CD4-positive, alpha-beta T cell treated with Interleukin-1 beta for 1 hour (primary cell): Measurements from ENCODE around the gene INO80E.

Experiments used
- DNase-seq, 2 donors: peaks; one replicate each; pipeline ENCODE4 v3.0.0-alpha.2; 2020 to 2022

INO80E gene

DNA sequence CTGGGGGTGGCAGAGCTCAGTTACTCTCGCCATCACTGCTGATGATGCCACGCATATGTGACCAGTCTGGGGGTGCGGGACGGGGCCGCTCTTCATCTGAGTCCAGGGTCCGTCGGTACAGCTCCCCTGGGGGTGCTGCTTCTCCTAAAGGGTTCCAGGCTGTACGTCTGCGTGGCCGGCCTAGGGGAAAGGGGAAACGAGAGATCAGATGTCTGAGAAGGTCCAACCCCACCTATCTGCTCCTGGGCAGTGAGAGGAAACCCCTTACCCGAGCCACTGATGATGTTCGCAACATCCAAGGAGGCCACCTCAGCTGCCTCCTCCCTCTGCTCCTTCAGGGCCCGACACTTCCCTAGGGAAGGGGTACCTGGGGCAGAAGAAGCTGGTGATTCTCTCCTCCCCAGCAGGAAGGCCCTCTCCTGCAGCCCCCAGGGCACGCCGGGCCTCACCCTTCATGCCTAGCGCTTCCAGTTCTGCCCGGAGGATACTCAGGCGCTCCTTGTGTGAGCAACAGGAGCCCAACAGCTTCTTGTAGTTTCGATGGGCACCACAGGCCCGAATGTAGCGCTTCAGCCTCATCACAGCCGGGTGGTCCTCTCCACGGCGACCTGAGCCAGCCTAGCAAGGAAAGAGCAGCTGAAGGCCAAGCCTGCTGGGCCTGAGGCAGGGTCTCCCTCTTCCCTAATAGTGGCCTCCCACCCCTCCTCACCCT is 2.7 kb upstream of the INO80E start:
- no peak for DNase-seq

DNA sequence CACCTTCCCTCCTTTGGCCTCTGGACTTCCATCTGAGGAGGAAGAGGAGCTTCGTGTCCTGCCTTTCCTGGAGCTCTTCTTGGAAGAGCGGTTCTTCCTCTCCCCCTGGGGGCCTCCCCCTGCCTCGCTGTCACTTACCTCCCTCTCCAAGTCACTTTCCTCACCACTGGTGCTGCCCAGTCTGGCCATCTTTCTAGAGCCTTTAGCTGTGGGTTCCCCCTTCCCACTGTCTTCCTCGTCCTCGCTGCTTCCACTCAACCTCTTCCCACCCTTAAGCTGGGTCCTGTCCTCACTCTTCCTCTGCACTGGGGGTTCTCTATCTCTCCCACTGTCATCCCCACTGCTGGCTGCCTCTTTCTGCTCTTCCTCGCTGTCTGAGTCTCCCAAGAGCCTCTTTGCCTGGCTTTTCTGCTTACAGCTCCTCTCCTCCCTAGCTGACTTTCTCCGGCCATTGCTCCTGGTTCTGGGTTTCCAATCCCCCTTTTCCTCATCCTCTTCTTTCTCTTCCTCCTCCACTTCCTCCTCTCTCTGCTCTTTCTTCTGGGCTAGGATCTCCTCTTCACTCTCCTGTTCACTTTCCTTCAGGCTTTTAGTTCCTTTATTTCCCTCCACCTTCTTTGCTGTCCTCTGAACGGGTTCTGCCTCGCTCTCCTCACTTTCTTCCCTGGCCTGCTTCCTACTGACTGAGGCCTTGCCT is 2.0 kb upstream of the INO80E start:
- DNase-seq, result no peak

DNA sequence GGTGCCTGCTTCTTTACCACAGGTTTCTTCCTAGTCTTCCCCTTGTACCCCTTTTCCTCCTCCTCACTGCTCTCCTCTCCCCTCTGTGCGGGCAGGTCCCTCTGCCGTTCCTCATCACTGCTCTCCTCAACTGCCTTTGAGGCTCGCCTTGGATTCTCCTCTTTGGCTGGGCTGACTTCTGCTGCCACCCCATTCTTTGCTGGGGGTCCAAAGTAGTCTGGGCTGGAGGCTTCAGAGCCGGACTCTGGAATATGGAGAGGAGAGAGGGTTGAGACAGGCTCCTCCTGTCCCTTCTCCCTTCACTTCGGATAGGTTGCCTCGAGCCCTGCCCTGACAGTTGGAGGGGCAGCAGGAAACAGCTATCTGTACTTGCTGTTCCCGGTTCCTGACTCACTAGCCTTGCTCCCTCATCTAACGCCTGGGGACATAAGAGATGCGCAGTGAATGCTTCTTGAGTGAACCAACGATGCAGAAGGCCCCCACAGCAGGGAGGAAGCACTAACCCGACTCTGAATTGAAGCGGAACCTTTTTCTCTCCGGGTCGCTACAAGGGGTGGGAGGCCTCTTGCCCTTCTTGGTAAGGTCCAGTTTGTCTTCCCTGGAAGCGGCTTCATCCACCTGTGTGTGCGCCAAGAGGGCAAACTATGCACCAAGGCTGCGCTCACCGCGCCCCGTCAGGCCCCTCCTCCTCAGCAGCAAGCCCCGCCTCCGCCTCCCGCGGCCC is 1.3 kb upstream of the INO80E start:
- peak in 1 of 2 donors; percentile 77 for DNase-seq

DNA sequence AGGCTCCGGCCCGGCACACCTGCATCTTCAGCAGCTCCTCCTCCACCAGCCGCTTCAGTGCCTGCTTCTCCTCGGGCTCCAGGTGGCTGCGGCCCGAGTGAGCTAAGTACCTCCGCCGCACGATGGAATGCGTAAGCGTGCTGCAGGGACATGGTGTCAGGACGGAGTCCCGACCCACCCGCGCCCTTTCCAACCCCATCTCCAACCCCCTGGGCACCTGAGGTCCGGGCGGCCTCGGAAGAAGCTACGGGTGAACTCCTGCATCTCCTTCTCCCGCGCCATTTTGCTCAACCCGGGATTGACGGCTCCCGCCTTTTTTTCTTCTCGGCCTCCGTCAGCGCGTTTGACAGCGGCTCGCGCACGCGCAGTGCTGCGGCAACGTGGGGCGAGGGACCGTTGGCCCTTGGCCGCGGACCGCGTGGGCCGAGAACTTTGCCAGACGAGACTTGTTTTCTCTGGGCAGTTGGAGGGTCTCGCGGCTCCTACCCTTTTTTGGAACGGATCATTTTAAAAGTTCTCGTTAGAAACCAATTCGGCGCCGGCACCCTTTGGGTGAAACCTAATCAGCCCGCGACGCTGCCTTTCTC is 624 bp upstream of the INO80E start, which contains the start of gene HIRIP3:
TSS of gene HIRIP3 (minus strand) at position 294 of the 587 bp plus-strand sequence. CDS start at position 282, 12 bp downstream.
- peak; percentile 87 to 88 for DNase-seq

DNA sequence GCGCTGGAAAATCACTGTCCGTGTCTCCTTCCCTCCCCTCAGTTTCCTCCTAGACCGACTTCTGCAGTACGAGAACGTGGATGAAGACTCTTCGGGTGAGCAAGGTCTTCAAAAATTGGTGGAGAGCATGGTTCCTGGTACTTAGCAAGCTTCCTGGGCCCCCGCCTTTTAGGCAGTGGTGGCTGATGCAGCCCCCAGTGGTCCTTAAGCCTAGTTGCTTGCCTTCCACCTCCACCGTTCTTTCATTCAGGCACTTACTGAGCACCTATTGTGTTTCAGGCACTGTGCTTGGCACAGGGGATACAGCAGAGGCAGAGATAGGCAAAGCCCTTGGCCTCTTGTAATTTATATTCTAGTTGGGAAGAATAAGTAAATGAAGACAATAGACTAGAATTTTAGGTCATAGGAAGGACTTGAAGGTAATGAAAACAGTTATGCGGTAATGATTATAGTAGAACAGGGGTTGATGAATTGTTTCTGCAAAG is 767 bp downstream of the INO80E start:
- no peak for DNase-seq

DNA sequence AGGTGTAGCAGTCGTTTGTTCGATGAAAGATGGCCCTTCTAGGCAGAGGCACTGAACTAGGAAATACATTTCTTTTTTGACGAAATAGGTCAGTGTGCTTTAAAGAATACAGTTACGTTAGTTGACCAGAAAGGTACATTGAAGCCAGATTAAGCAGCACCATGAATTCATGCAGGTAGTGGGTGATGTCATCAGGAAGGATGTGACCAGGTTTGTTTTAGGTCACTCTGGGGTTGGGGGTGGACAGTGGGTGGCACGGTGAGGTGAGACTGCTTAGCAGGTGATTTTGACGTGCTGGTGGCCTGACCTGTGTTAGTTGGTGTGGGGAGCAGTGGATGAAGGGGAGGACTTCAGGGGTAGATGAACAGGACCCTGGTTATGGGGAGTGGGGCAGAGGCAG is 3.6 kb downstream of the INO80E start:
- no peak for DNase-seq

DNA sequence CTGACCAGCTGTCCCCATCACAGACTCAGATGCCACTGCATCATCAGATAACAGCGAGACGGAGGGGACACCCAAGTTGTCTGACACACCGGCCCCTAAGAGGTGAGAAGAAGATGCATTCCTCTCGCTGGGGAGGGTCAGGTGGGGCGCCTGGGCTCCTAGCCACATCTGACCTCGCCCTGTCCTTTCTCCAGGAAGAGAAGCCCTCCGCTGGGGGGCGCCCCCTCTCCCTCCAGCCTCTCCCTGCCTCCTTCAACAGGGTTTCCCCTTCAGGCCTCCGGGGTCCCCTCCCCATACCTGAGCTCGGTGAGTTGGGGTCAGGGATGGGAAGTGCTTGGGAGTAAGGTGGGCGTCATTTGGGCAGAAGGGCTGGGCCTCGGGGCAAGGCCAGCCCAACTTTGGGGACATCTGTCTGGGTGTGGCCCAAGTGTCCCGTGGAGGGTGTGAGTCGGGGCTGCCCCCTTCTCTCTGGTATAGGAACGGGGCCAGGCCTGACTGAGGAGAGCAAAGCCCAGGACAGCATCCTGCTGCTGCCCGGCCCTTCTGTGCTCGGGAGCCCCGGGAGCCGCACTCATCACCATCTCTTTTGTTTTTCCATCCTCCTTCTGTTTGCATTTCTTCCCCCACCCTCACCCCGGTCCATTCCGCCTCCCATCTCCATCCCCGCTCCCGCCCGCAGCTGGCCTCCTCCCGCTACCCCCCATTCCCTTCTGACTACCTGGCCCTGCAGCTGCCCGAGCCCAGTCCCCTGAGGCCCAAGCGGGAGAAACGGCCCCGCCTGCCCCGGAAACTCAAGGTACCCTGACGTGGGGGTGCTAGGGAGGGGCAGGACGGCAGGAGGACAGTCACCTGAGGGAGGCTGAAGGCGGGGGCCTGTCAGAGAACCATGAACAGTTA is 4.9 kb downstream of the INO80E start:
- no peak for DNase-seq

DNA sequence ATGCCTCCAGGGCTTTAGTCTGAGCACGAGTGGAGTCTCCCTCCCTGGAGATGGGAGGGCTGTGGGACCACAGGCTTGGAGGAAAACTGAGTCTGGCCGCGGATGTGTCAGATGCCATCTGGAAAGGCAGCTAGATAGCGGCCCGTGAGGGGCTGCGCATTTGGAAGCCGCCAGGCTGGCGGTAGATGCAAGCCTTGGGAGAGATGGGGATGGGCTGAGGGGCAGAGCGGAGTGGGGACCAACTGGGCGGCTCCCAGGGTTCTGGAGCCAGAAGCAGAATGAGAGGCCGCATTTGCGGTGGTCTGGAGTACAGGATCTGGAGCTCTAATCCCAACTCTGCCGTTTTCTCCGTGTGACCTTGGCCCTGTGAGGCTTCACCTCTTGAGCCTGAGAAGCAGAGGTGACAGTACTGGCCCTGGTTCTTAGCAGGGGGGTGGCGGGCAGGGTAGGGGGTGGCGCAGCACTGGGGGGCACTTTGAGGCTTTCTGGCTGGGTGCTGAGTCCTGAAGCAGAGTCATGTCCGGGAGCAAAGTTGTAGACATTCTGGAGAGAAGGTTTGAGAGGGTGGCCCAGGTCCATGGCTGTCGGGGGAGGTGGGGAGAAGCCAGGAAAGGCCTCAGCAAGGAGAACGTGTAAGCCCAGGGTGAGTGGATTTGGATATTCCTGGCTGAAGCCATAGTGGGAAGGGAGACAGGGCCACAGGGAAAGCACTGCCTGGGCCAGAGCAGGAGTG is 6.7 kb downstream of the INO80E start:
- no peak for DNase-seq

DNA sequence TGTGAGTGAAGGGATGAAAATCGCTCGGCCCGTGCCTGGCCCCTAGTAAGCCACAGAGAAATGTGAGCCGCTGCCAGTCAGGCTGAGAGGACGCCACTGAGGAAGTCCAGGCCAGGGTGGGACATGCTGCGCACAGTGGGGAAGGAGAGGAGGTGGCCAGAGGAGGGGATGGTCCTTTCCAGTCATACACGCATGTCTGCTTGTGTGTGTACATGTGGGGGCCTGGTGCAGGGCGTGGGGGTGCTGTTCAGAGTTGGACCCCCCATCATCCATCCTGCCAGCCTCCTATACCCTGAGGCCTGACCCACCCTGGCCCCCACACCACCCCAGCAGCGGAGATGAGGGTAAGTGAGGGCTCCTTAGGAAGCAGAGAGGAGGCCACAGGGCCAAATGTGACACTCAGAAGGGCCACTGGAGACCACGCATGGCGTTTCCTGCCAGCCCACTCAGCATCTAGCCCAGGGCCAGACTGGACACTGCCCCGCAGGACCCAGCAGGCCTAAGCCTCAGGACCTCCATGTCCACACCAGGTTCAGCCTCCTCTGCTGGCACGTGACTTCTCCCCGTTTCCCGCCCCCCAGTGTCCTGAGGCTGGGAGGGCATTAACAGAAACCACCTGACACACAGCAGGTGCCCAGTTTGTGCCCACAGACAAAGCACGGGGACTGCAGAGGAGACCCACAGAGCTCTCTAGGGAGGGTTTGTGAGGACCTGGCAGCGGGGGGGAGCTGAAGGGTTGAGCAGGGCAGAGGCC is 7.8 kb downstream of the INO80E start:
- DNase-seq, result no peak

DNA sequence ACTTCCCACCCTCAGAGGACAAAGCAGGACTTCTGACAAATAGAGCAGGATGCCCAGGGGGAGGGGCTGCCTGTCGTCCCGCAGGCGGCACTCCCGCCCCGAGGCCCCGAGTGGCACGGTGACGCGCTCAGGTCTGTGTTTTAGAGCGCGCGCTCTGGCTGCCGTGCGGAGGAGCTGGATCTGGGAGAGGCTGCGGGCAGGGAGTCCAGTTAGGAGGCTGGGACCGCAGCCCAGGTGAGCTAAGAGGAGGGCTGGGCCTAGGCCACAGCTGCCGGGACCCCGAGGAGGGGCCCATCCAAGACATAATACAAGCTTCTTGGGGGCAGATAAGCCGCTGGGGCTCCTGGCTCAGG is 8.4 kb downstream of the INO80E start:
- DNase-seq, result no peak

DNA sequence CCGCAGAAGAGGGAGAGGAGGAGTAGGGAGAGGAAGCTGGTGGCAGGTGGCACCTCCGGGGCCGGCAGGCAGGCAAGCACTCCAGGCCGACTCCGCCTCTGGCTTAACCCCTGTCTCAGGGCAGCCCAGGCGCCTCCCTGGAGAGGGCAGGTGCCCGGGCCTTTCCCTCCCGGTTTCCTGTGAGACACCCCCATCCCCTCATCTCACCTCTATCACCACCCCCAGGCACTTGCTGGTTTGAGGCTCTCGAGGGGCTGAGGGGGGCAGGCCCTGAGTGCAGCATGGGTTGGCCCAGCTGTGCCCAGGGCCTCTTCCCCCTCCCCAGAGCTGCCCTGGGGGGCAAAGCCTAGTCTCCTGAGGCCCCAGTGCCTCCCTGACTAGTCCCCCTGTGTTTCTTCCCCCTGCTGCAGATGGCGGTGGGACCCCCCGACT is 8.8 kb downstream of the INO80E start:
- no peak for DNase-seq

DNA sequence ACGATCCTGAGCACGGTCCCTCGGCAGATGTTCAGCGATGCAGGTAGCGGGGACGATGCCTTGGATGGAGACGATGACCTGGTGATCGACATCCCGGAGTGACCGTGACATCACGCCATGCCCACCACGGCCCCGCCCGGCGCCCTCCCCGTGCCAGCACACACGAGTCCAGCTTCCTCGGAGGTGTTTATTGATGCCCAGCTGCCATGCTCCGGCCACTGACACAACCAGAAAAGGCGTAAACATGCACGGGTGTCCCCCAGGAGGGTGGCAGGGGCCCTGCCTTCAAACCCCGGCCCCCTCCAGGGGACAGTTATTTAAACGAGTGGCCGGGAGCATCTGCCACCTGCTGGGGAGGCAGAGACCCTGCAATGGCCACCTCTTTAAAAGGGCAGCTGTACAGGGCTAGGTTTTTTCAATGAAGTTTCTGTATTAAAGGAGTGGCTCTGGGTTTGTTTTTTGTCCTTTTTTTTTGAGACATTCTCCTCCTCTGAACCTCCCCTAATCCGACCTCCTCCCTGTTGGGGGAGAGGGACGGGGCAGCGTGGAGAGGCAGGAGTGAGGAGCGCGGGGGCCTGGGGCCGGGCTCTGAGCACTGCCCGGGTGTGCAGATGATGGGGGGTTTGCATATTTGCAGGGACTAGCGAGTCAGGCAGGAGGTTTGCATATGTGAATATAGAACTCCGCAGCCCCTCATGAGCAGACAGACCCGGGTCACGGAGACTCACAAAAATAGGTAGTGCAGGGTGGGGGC is 9.5 kb downstream of the INO80E start:
- peak; percentile 48 to 54 for DNase-seq

DNA sequence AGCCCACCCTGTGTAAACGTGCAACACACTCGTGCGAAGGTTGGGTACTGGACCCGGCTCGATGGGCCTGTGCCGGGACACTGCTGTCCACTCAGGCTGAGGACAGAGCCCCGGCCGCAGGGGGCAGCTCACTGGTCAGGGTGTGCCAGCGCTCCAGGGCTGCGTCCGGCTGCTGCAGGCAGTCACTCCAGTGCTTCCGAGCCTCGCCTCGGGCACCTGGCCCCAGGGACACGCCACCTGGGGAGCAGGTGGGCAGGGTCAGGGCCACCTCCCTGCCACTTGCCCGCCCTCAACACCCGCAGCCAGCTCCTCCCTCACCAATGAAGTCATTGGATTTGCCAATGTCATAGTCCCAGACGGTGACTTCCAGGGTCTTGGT is 10.0 kb downstream of the INO80E start:
- DNase-seq, result no peak

DNA sequence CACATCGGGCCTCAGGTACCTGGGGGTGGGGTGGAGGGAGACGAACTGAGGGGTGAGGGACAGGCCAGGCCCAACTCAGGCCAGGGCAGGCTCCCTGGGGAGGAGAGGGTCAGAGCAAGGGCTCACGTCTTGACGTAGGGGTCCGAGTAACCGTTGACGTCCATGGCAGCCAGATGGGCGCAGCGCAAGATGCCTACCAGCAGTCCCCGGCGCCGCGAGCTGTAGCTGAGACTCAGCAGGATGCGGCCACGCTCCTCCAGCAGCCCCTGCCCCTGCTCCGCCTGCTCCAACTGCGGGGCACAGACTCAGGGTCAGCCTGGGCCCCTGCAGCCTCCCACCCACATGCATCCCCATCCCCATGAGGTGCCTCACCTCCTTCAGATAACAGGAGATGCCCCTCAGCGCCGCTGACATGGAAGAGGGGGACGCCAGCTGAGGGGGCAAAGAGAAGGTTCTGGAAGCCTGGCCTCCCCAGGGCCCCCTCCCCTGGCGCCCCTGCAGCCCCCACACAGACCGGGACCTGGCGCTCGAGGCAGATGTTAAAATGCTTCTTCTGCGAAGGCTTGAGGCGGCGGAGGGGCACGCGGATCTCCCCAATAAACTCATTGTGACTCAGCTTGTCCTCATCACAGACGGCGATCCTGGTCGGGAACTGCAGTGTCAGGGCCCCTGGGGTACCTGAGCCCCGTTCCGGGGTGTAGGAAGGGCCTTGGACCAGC is 10.8 kb downstream of the INO80E start:
- DNase-seq, result no peak

DNA sequence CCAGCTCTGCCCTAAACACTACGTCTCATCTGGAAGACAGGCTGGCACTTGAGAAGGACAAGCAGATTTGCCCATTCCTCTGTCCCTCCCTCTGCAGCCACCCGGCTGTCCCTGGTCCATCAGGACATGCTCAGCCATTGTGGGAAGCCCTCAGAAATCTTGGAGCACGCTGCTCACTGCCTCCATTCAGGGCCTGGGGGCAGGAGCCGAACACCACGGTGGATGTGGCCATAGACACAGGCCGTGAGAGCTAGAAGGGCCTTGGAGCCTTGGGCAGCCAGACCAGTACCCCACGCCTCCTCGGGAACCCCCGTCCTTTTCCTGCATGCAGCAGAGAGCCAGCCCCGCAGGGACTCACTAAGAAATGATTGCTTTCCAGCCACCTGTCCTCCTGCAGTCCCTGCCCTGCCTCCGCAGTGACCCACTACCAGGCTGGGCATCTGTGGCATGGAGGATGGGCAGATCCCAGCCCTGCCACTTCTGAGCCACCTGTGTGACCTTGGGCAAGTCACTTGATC is 11.4 kb downstream of the INO80E start:
- DNase-seq, result no peak

DNA sequence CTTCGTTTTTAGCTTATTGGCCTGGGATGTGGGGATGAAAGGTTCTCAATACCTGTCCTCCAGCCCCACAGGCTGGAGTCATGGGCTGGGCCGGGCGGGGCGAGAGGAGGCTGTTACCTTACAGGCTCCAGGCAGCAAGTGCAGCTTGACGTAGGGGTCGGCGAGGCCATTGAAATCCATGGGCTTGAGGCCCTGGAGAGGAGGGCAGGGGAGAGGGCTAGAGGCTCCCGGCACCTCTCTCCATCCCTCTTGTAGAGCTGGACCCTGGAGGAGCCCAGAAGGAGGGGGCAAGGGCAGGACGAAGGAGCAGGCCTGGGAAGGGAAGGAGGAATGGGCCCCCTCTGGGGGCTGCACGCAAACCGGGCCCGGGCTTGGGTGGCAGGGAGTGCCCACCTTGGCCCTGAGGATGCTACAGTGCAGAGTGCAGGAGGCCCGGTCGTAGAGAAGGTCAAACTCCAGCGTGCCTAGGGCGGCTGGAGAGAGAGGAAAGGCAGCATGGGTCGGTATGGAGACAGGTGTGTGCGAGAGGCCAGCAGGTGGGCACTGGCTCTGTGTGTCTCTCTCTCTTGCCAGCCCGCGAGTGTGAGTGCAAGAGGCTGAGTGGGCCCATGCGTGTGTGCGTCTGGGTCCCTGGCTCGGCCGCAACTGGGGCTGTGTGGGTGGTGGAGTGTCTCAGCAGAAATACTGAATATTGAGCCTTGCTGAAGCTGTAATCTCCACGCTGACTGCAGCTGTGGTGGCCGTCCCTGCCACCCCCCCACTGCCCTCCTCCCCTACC is 13.2 kb downstream of the INO80E start:
- DNase-seq, result no peak

DNA sequence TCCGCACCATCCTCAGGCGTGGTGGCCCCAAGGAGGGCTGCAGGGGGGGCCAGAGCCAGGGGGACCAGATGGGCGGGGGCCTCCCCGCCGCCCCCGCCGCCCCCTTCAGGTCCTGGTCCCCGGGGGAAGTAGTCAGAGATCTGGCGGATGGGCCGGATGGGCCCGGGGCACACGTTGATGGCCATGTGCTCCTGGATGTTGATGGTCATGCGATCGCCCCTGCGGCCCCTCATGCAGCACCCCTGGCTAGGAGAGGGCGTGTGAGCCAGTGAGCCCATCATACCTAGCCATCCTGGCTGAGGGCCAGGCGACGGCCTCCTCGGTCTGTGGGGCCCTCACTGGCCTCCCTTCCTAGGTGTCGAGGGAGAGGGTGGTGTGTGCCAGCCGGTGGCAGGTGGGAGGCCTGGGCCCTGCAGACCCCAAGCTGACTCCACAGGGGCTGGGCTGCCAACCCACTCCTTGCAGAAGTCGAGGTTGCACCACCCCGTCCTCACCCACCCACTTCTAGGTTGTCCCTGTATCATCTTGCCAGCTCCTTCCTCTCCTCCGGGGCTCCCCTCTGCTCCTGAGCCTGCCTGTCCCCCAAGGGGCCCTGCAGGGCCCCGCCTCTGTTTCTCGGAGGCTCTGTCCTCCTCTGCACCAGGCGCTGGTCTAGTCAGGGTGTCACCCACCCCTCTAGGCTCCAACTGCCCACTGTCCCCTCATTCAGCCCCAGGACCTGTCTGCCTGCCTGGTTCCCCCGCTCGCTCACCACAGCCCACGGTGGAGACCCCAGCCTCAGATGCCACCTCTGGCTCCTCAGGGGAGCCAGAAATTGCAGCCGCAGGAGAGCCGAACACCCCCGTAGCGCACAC is 14.2 kb downstream of the INO80E start:
- no peak for DNase-seq
